NT2/D1 (cell line): Measurements from ENCODE around the gene PIP4K2C.

ENCODE experiments used
- SUZ12 ChIP-seq: IDR thresholded peaks from 2 replicates; pipeline ENCODE4 v1.6.1; 2011; ENCODE audit not compliant: insufficient read length, insufficient read depth; ENCODE audit errors: extremely low read depth
- YY1 ChIP-seq: IDR thresholded peaks from 2 replicates; pipeline ENCODE4 v1.6.1; 2011; ENCODE audit not compliant: insufficient read length, insufficient read depth
- ZNF274 ChIP-seq: IDR thresholded peaks from 2 replicates; pipeline ENCODE4 v1.6.1; 2011; ENCODE audit warnings: mild to moderate bottlenecking, low read depth, low read length

DNA sequence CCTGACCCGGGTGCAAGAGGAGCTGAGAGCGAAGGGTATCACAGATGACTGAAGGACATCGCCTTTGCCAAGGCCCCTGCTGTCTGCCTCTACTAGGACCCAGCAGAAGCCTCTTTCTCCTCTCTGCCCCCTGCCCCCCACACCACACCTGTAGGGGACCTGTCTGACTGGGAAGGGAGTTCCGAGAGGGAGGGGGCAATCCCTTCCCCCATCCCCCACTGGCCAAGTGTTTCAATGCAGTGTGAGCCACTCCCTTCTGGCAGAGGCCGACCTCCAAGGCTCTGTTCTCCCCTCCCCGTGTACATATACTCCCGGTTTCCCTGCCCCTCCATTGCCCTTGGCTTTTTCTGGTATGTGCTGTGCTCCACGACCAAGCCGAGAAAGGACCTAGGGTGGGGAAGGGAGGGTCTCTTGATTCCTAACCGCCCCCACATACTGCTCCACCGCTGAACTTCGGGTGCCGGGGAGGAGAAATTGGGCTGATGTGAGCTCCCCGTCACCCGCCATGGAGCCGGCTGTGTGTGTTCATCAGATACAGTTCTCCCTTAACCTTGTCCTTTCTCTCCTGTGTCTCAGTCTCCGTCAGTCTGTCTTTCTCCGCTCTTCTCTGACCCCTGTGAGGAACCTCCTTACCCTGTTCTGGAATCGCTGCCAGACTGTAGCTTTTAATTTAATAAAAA, 18.2 kb downstream of the PIP4K2C start:
- no peak for TF ChIP-seq YY1
- TF ChIP-seq SUZ12, result no peak
- no peak for TF ChIP-seq ZNF274
